Hepatic stellate cell (primary cell): ENCODE data around the gene PTPRN2.
"Not testable (repeated sequence)": the region's sequence is repeated elsewhere in the genome, so short reads cannot be mapped to it uniquely, and the experiment has no call there.

Experiments
- DNase-seq: peaks from one replicate; pipeline ENCODE4 v3.0.0; 2011; ENCODE audit warnings: low spot score

The PTPRN2 gene

GRCh38 chr7:158366346-158366745, 221.3 kb downstream of the PTPRN2 start:
- DNase-seq: no peak

DNA sequence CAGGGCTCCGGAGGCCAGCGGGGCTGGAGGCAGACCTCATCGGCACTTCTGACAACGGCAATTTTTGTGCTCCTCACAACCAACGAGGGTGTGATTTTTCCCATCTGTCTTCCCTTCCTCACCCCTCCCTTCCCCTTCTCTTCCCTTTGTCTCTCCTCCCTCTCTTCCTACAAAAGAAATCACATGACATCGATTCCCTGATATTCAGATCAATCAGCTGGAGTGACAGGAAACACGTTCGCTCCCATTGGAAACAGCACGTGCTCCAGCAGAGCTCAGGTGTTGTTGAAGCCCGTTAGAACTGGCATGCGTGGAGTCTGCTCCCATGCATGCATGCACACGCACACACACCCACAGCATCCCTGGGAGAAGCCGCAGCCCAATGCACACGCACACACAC, 222.4 kb downstream of the PTPRN2 start:
- DNase-seq: no peak

GRCh38 chr7:158364451-158364850, 223.2 kb downstream of the PTPRN2 start:
- no peak for DNase-seq

DNA sequence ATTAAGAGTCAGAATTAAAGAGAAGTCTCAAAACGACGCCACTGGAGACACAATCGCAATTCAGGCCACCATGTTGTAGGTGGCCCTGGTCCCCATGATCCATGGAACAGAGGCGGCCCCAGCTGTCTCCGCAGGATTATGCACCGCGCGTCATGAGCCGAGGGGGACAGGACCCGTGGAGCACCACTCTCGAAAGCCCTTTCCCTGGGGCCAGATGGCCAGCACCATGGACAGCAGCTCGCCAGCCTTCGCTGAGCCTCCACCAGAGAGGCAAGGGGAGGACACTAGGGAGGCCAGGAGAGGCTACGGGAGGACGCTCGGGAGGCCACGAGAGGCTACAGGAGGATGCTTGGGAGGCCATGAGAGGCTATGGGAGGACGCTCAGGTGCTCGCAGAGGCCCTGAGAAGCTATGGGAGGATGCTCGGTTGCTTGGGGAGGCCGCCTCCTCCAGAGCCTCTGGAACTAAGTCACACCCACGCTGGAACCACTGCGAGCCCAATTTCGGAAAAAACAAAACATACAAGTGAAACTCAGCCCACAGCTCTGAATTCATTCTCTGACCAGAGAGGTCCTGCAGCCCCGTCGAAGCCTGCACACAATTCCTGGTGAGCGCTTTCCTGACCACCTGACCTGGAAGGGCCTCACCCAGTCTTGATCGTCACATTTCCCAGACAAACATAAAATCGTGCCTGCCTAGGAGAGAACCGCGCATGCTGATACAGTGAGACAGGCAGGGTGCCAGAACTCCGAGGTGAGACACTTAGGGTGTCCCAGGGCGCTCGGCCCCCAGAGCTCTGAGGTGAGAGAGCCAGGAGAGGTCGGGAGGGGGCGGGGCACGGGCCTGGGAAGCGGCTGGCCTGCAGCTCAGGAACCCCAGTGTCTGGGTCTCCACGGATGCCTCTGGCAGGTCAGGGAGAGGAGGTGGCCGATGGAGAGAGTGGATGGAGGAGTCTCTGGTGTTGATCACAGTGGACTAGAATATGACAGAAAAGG, 224.4 kb downstream of the PTPRN2 start:
- no peak for DNase-seq

DNA sequence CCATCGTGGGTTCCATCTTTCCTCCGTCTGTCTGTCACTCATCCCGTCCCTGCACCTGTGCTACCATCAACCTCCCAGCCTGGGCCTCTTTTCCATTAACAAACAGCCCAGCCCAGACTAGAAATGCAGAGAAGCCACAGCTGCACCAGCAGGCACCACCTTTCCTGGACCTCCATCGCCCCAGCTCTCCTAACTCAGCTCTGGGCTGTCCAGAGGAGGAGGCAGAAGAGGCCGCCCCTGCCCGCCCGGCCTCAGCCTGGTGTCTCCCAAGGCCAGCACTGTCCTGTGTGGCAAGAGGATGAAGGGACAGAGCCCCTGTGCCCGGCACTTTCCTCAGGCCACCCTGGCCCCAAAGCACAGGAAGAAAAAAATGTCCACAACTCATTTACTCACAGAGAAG, 225.6 kb downstream of the PTPRN2 start:
- DNase-seq: no peak

- no peak for DNase-seq
Observed at GRCh38 chr7:158361326-158361946, 226.2 kb downstream of the PTPRN2 start.

GRCh38 chr7:158358926-158359645, 228.5 kb downstream of the PTPRN2 start:
- no peak for DNase-seq

GRCh38 chr7:158357898-158358821, 229.5 kb downstream of the PTPRN2 start:
- no peak for DNase-seq

- DNase-seq: no peak
Observed at GRCh38 chr7:158357106-158357897, 230.3 kb downstream of the PTPRN2 start.

- DNase-seq: no peak
Observed at GRCh38 chr7:158356454-158356853, 231.2 kb downstream of the PTPRN2 start.

DNA sequence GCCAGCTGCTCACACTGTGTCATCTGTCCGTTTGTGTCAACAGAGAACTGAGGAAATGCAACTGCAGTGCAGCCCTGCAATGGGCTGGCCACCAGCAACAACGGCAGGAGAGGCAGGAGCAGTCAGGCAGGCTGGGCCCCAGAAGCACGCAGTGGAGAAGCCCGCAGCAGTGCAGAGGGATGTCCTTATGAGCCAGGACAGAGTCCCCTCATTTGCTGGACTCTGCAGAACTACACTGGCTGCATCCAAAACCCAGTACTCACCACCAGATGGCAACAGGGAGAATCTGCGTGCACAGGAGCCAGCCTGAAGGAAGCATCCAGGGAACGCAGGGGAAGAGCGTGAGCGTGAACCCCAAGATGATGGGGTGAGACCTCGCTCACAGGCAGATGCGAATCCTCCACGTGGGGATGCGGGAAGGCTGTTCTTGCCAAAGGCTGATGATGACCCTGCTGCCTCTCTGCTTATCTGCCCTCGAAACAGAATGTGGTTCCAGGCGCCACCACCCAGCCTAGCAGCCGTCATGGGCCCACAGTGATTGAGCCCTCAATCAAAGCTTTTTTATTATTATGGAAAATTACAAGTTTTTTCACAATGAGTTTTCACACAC, 232.1 kb downstream of the PTPRN2 start:
- DNase-seq: no peak

GRCh38 chr7:158354861-158355260, 232.8 kb downstream of the PTPRN2 start:
- no peak for DNase-seq

DNA sequence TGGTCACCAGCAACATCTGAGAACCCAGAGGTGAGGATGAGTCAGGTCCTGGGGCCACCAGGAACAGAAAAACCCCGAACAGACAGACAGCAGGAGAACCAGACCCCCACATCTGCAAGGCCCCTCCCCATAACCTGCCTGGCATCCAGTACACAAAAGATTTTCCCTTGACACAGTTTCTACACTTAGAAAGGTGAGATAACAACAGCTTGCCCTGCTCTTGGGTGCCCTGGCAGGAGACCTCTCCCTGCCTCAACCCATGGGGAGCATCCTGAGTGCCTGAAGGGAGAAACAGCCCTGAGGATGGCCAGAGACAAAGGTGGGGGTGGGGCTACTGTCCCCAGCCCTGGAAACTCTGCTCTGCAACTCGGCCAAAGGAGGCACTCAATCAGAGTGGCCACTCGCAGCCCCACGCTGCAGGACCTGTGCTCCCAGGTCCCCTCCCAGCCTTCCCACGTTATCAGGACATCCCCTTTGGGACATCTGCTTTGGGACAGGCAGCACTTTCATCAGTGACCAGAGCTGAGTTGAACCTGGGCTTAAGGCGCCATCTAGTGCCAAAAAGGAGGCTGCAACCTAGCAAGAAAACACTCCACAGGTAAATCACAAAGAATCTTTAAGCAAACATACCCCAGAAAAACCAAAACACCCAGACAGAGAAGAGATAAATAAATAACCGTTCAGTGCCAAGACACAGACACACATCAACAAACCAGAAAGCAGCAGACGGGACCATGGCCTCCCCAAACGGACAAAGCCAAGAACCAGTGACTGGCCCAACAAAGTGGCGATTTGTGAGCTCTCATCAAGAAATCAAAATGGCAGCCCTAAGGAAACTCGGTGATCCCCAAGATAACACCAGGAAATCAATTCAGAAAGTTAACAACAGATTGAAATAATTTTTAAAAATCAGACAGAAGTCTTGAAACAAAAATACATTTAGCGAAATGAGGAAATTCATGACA, 233.7 kb downstream of the PTPRN2 start:
- no peak for DNase-seq

- DNase-seq: not testable (repeated sequence)
Observed at GRCh38 chr7:158351899-158352729, 235.5 kb downstream of the PTPRN2 start.

- DNase-seq: no peak
Observed at GRCh38 chr7:158351481-158351880, 236.1 kb downstream of the PTPRN2 start.

DNA sequence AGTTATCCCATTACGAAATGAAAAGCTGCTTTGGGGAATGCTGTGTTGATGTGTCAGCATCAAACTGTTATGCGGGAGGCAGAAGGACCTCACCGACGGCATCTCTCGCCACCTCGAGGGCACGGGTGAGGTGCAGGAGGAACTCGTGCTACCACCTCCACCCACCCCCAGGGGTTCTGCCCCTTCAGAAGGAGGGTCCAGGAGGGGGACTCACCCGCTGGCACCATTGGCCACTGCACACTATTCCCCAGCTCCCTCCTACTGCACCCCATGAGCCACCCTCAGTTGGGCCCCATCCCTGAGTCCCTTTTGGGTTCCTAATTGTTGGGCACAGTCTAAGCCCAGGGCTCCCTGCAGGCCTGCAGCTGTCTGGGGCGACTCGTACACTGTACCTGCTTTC, 236.6 kb downstream of the PTPRN2 start:
- DNase-seq: no peak

- no peak for DNase-seq
Observed at GRCh38 chr7:158350166-158350900, 237.3 kb downstream of the PTPRN2 start.
